ENCODE results near the gene OLIG1. TPM values are rescaled to one million over a fixed set of nuclear protein-coding genes. Genes with fewer than 3 reads are reported as not detected.

Gene OLIG1
- total RNA-seq, 2 donors from 2014 or later: 0.48 TPM; not detected in 1

GRCh38 chr21:33067043-33067442 is 2.9 kb upstream of the OLIG1 start:
- Histone ChIP-seq H3K36me3 (ENCODE audit: control insufficient read depth, insufficient read depth, low read length) (no peaks in the 10 kb centered on the region), H3K27ac (ENCODE audit: low read depth, low read length) (no peak overlapping the region), H3K27me3 (ENCODE audit: control insufficient read depth, insufficient read depth, low read length, poor library complexity, severe bottlenecking) (peaks cover 94% of the 10 kb centered on the region), H3K9ac (ENCODE audit: extremely low read depth, low read length, poor library complexity, severe bottlenecking) (no peak overlapping the region), H3K4me3 (ENCODE audit: low read length) (no peak overlapping the region), H3K9me3 (ENCODE audit: control insufficient read depth, low read length) (peaks cover 7% of the 10 kb centered on the region), H3K4me1 (ENCODE audit: control insufficient read depth, insufficient read depth, low read length) (no peaks in the 10 kb centered on the region)
- Mint-ChIP-seq H3K9me3 (peaks cover 5% of the 10 kb centered on the region), H3K36me3 (ENCODE audit: low read depth) (no peaks in the 10 kb centered on the region), H3K27ac (no peak overlapping the region), H3K27me3 (ENCODE audit: insufficient read depth) (peaks cover 73% of the 10 kb centered on the region), H3K4me3 (no peak overlapping the region), H3K4me1 (peaks cover 17% of the 10 kb centered on the region)
- TF ChIP-seq CTCF (conservative IDR thresholded peaks at IDR 0.05): no peak
- no peak for DNase-seq
- 93 to 94% methylated on average over 4 to 7 of the region's 7 CpGs for WGBS, 2 experiments (ENCODE audit: insufficient coverage in 1 of 2, insufficient read length in 1 of 2)

GRCh38 chr21:33067457-33067856 is 2.5 kb upstream of the OLIG1 start:
- peaks cover 7% of the 10 kb centered on the region for H3K9me3 ChIP-seq (ENCODE audit: control insufficient read depth, low read length)
- Mint-ChIP-seq H3K27me3 (ENCODE audit: insufficient read depth) (peaks cover 76% of the 10 kb centered on the region), H3K4me3 (no peak overlapping the region), H3K9me3 (peaks cover 5% of the 10 kb centered on the region), H3K4me1 (peaks cover 20% of the 10 kb centered on the region), H3K36me3 (ENCODE audit: low read depth) (no peaks in the 10 kb centered on the region), H3K27ac (no peak overlapping the region)
- no peaks in the 10 kb centered on the region for H3K4me1 ChIP-seq (ENCODE audit: control insufficient read depth, insufficient read depth, low read length)
- peaks cover 98% of the 10 kb centered on the region for H3K27me3 ChIP-seq (ENCODE audit: control insufficient read depth, insufficient read depth, low read length, poor library complexity, severe bottlenecking)
- no peak for DNase-seq
- H3K4me3 ChIP-seq (ENCODE audit: low read length): no peak overlapping the region
- TF ChIP-seq CTCF (conservative IDR thresholded peaks at IDR 0.05): no peak
- H3K36me3 ChIP-seq (ENCODE audit: control insufficient read depth, insufficient read depth, low read length): no peaks in the 10 kb centered on the region
- no peak overlapping the region for H3K9ac ChIP-seq (ENCODE audit: extremely low read depth, low read length, poor library complexity, severe bottlenecking)
- H3K27ac ChIP-seq (ENCODE audit: low read depth, low read length): no peak overlapping the region
- 94% methylated on average over 4 of the region's 4 CpGs; no CpG with 5 or more reads in 1 of the 2 experiments for WGBS, 2 experiments (ENCODE audit: insufficient coverage in 1 of 2, insufficient read length in 1 of 2)

DNA sequence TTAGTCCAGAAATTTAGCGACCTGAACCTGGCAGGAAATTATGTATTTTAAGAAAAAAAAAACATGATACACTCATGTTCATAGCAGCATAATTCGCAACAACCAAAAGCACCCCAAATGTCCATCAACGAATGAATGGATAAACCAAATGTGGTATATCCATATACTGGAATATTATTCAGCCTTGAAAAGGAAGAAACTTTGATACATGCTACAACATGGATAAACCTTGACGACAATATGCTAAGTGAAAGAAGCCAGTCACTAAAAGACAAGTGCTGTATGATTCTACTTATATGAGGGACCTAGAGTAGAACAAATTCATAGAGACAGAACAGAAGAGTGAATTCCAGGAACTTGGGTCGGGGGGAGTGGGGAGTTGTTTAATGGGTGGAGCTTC is 698 bp upstream of the OLIG1 start:
- 58 to 77% methylated on average over 3 to 4 of the region's 5 CpGs for WGBS, 2 experiments (ENCODE audit: insufficient coverage in 1 of 2, insufficient read length in 1 of 2)
- Mint-ChIP-seq H3K9me3 (peaks cover 5% of the 10 kb centered on the region), H3K27me3 (ENCODE audit: insufficient read depth) (peaks cover 87% of the 10 kb centered on the region), H3K4me3 (no peak overlapping the region), H3K27ac (no peak overlapping the region), H3K36me3 (ENCODE audit: low read depth) (no peaks in the 10 kb centered on the region), H3K4me1 (peaks cover 29% of the 10 kb centered on the region)
- TF ChIP-seq CTCF (conservative IDR thresholded peaks at IDR 0.05): no peak
- Histone ChIP-seq H3K9me3 (ENCODE audit: control insufficient read depth, low read length) (peaks cover 7% of the 10 kb centered on the region), H3K27ac (ENCODE audit: low read depth, low read length) (no peak overlapping the region), H3K36me3 (ENCODE audit: control insufficient read depth, insufficient read depth, low read length) (no peaks in the 10 kb centered on the region), H3K4me1 (ENCODE audit: control insufficient read depth, insufficient read depth, low read length) (no peaks in the 10 kb centered on the region), H3K27me3 (ENCODE audit: control insufficient read depth, insufficient read depth, low read length, poor library complexity, severe bottlenecking) (peaks cover 99% of the 10 kb centered on the region), H3K4me3 (ENCODE audit: low read length) (no peak overlapping the region), H3K9ac (ENCODE audit: extremely low read depth, low read length, poor library complexity, severe bottlenecking) (no peak overlapping the region)
- DNase-seq: no peak
